ENCODE measurements around the gene BAHCC1.

GRCh38 chr17:81379523-81379942, 15.7 kb upstream of the BAHCC1 start:
- TF ChIP-seq POLR2A (IDR thresholded peaks at IDR 0.05; ENCODE audit: low read depth, low read length) (no peak), POLR2AphosphoS5 (IDR thresholded peaks at IDR 0.05; ENCODE audit: low read depth, low read length) (no peak)

Measured in GM12892 (cell line).